Uterus (tissue), 4 donors: Measurements from ENCODE around the gene TIRAP. TPM values are rescaled to one million over a fixed set of nuclear protein-coding genes. Genes with fewer than 3 reads are reported as not detected.

Experiments used
- DNase-seq, 2 donors: peaks; one replicate each; pipeline ENCODE4 v3.0.0-alpha.2; 2019 to 2020
- H3K27ac ChIP-seq, 2 donors: fragments of 200-600 bp; sonication (generic); 1 replicate in 1 of 2; 2 replicates in 1 of 2; pipeline ENCODE4 v1.5.1; 2016 to 2018
- H3K27me3 ChIP-seq, 2 donors: fragments of 200-600 bp; sonication (generic); one replicate each; pipeline ENCODE4 v1.5.1; 2018 to 2019; ENCODE audit warnings: control low read depth in 1 of 2
- H3K36me3 ChIP-seq, 2 donors: fragments of 200-600 bp; sonication (generic); one replicate each; pipeline ENCODE4 v1.5.1; 2019; ENCODE audit warnings: control low read depth in 1 of 2
- H3K4me1 ChIP-seq, 2 donors: fragments of 200-600 bp; sonication (generic); one replicate each; pipeline ENCODE4 v1.5.1; 2018 to 2019; ENCODE audit warnings: control low read depth in 1 of 2
- H3K4me3 ChIP-seq, 2 donors: fragments of 200-600 bp; sonication (generic); 1 replicate in 1 of 2; 2 replicates in 1 of 2; pipeline ENCODE4 v1.5.1; 2018 to 2019; ENCODE audit warnings: mild to moderate bottlenecking in 1 of 2
- H3K9me3 ChIP-seq, 2 donors: fragments of 200-600 bp; sonication (generic); one replicate each; pipeline ENCODE4 v1.5.1; 2019; ENCODE audit warnings: control low read depth in 1 of 2
- POLR2A ChIP-seq, 2 donors: fragments of 450-650 bp; IDR thresholded peaks; one replicate each; pipeline ENCODE4 v1.6.1; 2016; ENCODE audit warnings: antibody characterized with exemption in 2 of 2, mild to moderate bottlenecking in 1 of 2, moderate library complexity in 1 of 2
- intact Hi-C: fragments of 100-400 bp; cut with DNase I; formaldehyde crosslinking; loops from one replicate; pipeline ENCODE4 v1.15.1; 2023; ENCODE audit warnings: low total_unique reads
- total RNA-seq, 4 donors: library from RNA; depleted of rRNA in 3 of 4; stranded (reverse); fragments of >200 nt in 3 of 4; gene quantifications; one replicate each; pipeline versions ENCODE4 v1.1.0 to v1.2.4, GENCODE V29; 2014 to 2023
- TF ChIP-seq, protein P1 (sequence below), 4 experiments: fragments of 200-600 bp in 2 of 4; fragments of 450-650 bp in 2 of 4; sonication (generic) in 2 of 4; IDR thresholded peaks; one replicate each; pipeline ENCODE4 v1.5.1; 2016 to 2019; ENCODE audit warnings: antibody characterized with exemption in 4 of 4, mild to moderate bottlenecking in 2 of 4, moderate library complexity in 1 of 4
- donor health status: DM: yes; HTN: yes; CAD: no.

The TIRAP gene
- total RNA-seq, 4 donors from 2014 or later = 0.88 to 17.7 (median 5.0) TPM

GRCh38 chr11:126312961-126313360 lies 30.1 kb downstream of the TIRAP start:
- no peak for DNase-seq
- intact Hi-C loops = loop anchor here (10.0 kb wide), 1 partner anchor 102 kb away; no protein-coding TSS in a partner anchor

DNA sequence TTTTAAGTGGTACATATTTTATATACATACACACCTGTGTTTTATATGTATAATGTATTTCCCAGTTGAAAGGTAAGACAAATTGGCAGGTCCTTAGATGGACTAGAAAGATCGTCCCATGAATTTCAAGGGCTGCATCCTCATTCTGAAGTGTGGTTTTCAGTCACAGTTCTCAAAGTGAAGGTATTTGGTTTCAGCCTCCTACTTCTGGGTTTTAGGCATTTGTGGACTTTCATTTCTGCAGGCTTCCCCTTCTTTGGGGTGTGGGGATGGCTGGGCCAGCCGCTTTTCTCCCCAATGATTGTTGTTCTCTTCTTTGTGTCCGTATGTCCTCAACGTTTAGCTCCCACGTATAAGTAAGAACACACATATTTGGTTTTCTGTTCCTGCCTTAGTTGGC lies 30.9 kb downstream of the TIRAP start:
- Histone ChIP-seq H3K27me3 (no peaks in the 10 kb centered on the region), H3K27ac (no peak overlapping the region), H3K36me3 (no peaks in the 10 kb centered on the region), H3K4me1 (no peaks in the 10 kb centered on the region), H3K4me3 (no peak overlapping the region), H3K9me3 (no peaks in the 10 kb centered on the region)
- intact Hi-C loops = loop anchor here (10.0 kb wide), 1 partner anchor 101 kb away; no protein-coding TSS in a partner anchor
- DNase-seq = no peak
- TF ChIP-seq, protein P1, sequence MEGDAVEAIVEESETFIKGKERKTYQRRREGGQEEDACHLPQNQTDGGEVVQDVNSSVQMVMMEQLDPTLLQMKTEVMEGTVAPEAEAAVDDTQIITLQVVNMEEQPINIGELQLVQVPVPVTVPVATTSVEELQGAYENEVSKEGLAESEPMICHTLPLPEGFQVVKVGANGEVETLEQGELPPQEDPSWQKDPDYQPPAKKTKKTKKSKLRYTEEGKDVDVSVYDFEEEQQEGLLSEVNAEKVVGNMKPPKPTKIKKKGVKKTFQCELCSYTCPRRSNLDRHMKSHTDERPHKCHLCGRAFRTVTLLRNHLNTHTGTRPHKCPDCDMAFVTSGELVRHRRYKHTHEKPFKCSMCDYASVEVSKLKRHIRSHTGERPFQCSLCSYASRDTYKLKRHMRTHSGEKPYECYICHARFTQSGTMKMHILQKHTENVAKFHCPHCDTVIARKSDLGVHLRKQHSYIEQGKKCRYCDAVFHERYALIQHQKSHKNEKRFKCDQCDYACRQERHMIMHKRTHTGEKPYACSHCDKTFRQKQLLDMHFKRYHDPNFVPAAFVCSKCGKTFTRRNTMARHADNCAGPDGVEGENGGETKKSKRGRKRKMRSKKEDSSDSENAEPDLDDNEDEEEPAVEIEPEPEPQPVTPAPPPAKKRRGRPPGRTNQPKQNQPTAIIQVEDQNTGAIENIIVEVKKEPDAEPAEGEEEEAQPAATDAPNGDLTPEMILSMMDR (IDR thresholded peaks at IDR 0.05) = no peak
- no peak for TF ChIP-seq POLR2A (IDR thresholded peaks at IDR 0.05)

More at GRCh38 chr11:126312961-126313360, 30.1 kb downstream of the TIRAP start:
- Histone ChIP-seq H3K27ac (no peak overlapping the region), H3K36me3 (no peaks in the 10 kb centered on the region), H3K4me1 (no peaks in the 10 kb centered on the region), H3K9me3 (no peaks in the 10 kb centered on the region), H3K4me3 (no peak overlapping the region), H3K27me3 (no peaks in the 10 kb centered on the region)
- TF ChIP-seq POLR2A (IDR thresholded peaks at IDR 0.05) = no peak
- TF ChIP-seq, protein P1 (IDR thresholded peaks at IDR 0.05) = no peak

DNA sequence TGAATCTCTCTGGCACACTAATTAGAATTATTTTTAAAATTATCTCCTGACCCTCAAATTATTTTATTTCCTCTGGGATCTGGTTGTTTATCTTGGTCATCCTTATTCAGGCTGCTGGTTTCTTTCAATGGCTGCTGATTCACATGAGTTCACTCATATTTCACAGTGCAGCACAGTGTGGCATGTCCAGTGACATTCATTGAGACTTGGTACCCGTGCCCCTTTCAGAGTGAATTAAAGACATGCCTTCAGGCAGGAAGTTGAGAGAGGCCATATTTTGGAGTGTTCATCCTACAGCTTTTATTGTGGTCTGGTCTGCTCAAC lies 34.5 kb downstream of the TIRAP start:
- Histone ChIP-seq H3K36me3 (no peaks in the 10 kb centered on the region), H3K9me3 (no peaks in the 10 kb centered on the region), H3K4me3 (no peak overlapping the region), H3K27me3 (no peaks in the 10 kb centered on the region), H3K27ac (peak overlapping the region; percentile 80 to 90), H3K4me1 (peaks cover 0 to 4% of the 10 kb centered on the region in 2 donors)
- intact Hi-C loops = loop anchor here (10.0 kb wide), 1 partner anchor 97 kb away; no protein-coding TSS in a partner anchor
- TF ChIP-seq POLR2A (IDR thresholded peaks at IDR 0.05) = no peak
- TF ChIP-seq, protein P1 (IDR thresholded peaks at IDR 0.05) = no peak
- no peak for DNase-seq

DNA sequence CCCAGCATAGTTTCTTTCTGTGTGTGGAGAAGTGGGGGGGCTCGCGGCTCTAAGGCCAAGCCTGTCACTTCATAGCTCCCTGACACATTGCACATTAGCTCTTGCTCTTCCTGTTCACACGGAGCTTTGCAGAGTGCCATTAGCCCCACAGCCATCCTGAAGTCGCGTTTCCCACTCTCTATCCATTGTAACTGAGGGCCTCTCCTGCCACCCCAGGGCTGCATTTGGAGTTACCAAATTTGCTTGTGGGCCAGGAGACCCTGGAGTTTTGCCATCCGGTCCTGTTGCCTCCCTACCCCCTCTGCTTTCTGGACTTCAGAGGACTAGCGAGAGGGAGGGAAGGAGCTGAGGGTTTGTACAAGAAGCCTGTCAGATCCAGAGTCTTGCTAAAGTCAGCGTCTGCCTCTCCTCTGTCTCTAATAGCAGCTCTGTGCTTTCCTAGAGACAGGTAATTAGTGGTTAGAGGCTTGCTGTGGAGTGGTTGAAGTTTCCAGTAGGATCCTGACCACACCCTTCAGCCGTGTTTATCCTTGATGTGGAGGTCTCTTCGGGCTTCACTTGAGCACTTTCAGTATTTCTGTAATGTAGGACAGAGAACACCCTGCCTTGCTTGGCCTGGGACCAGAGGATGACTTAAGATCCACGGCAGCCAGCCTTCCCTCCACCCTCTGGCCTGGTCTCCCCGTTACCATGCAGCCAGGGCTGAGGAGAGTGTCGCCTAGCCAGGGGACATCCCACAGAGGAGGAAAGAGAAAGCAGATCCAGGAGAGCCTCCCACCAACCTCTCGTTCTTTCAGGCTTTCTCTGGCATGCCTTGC lies 35.1 kb downstream of the TIRAP start:
- peak overlapping the region in 1 of 2 donors; percentile 8 for H3K4me3 ChIP-seq
- H3K36me3 ChIP-seq = no peaks in the 10 kb centered on the region
- H3K27me3 ChIP-seq = no peaks in the 10 kb centered on the region
- DNase-seq = peak; percentile 84 to 88
- H3K4me1 ChIP-seq = peaks cover 0 to 4% of the 10 kb centered on the region in 2 donors
- intact Hi-C loops = loop anchor here (10.0 kb wide), 1 partner anchor 97 kb away; no protein-coding TSS in a partner anchor
- H3K27ac ChIP-seq = peak overlapping the region; percentile 80 to 90
- TF ChIP-seq POLR2A (IDR thresholded peaks at IDR 0.05) = peak in 1 of 2 donors; percentile 17
- TF ChIP-seq, protein P1 (IDR thresholded peaks at IDR 0.05) = no peak
- H3K9me3 ChIP-seq = no peaks in the 10 kb centered on the region
